Kidney (tissue), 14 donors: ENCODE results near the gene CPT1C. TPM values are rescaled to one million over a fixed set of nuclear protein-coding genes. Genes with fewer than 3 reads are reported as not detected.
A peak's percentile ranks its signal among the peaks of the same experiment; 100 is the strongest.

Experiments
- DNase-seq, 5 donors: peaks; one replicate each; pipeline ENCODE4 v3.0.0-alpha.2; 2013 to 2020
- FAIRE-seq: peaks from 2 replicates; lab custom pipeline; 2012; peaks lifted over from hg19 to GRCh38; lab: Jason Lieb, UNC
- H3K27ac ChIP-seq, 2 donors: one replicate each; pipeline ENCODE4 v1.7.0; 2013; ENCODE audit warnings: low read depth in 2 of 2, low read length in 2 of 2, inconsistent platforms in 1 of 2
- H3K27me3 ChIP-seq: one replicate; pipeline ENCODE4 v1.7.1; 2013; ENCODE audit warnings: low read length, inconsistent platforms; ENCODE audit not compliant: control insufficient read depth, insufficient read depth
- H3K36me3 ChIP-seq, 3 donors: one replicate each; pipeline versions ENCODE4 v1.7.0 to v1.7.1; 2013; ENCODE audit warnings: low read length in 3 of 3, control low read depth in 1 of 3, inconsistent platforms in 1 of 3; ENCODE audit not compliant: insufficient read depth in 3 of 3, control insufficient read depth in 2 of 3
- H3K4me1 ChIP-seq, 3 donors: one replicate each; pipeline versions ENCODE4 v1.7.0 to v1.7.1; 2013; ENCODE audit warnings: low read length in 3 of 3, inconsistent platforms in 1 of 3, low read depth in 1 of 3; ENCODE audit not compliant: control insufficient read depth in 2 of 3, insufficient read depth in 2 of 3
- H3K4me3 ChIP-seq, 3 donors: one replicate each; pipeline versions ENCODE4 v1.7.0 to v1.8.1; 2013; ENCODE audit warnings: low read length in 3 of 3, control low read depth in 1 of 3, inconsistent platforms in 1 of 3
- H3K9ac ChIP-seq, 3 donors: one replicate each; pipeline versions ENCODE4 v1.7.0 to v1.7.1; 2013; ENCODE audit warnings: low read length in 3 of 3, control low read depth in 1 of 3, inconsistent platforms in 1 of 3
- H3K9me3 ChIP-seq, 3 donors: one replicate each; pipeline versions ENCODE4 v1.7.0 to v1.7.1; 2013; ENCODE audit warnings: low read length in 3 of 3, control low read depth in 1 of 3, inconsistent platforms in 1 of 3; ENCODE audit not compliant: control insufficient read depth in 2 of 3, insufficient read depth in 1 of 3
- intact Hi-C: fragments of 100-400 bp; cut with DNase I; formaldehyde crosslinking; loops from one replicate; pipeline ENCODE4 v1.11.1; 2022
- polyA plus RNA-seq: library from polyadenylated mRNA; stranded (reverse); fragments of 350-450 nt; fragmentation: Illumina TruSeq; extraction: RNeasy Lipid Tissue Mini Kit (QIAGEN cat#74804); gene quantifications from one replicate; pipeline ENCODE4 v1.2.3, GENCODE V29; 2014; ENCODE audit warnings: low read depth, low replicate concordance; ENCODE audit not compliant: insufficient read depth
- total RNA-seq: library from RNA; stranded (reverse); fragmentation: NEBNext Ultra II Directional; extraction: Animal tissue kit (Norgen Biotek cat#: 25700); gene quantifications from one replicate; pipeline ENCODE4 v1.2.1, GENCODE V29; 2021
- TF ChIP-seq, protein P1 (sequence below): IDR thresholded peaks from 3 replicates; pipeline ENCODE4 v1.5.1; 2012; ENCODE audit warnings: mild to moderate bottlenecking, moderate library complexity, borderline replicate concordance; ENCODE audit not compliant: insufficient read depth; ENCODE audit errors: extremely low read depth
- donor health status: control.
- donor health status: control.
- donor health status: control.
- donor health status: control.
- donor health status: control.
- donor health status: DM: yes; HTN: yes; CAD: no.
- donor health status: Normal renal cell carcinoma (clear cell type).

The CPT1C gene
- total and polyA plus RNA-seq, 2 donors from 2014 or later, result 2.6 to 6.0 TPM

DNA sequence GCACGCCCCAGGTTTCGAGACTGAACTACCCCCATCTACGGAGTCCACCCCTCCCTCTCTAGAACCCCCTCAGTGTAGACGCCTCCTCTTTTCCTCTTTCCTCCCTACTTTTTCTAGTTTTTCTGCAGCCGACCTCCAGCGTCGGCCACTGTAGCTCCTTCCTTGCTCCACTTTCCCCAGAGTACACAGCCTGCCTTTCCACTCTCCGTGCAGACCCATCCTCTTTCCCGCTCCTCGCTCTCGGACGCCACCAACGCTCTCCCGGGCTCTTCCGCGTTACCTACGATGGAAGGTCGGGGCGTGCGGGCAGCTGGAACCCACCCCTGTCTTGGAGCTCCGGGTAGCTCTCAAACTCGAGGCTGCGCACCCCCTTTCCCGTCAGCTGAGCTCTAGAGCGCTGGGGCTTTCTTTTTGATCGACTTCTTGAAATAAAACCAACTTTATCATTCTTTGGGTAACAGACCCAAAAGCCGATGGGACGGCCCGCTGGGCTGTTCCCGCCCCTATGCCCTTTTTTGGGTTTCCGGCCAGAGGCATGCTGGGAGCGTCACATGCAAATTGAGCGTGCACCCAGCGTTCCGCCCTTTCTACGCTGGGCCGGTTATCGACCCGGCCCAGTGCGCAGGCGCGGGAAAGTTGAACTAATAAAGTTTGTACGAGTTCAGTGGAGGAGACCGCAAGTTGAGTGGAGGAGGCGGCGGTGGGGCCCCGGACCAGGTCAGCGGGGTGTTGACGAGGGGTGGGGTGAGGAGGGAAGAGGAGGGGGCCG lies 25.4 kb upstream of the CPT1C start, which contains the start of the genes BCL2L12 and IRF3:
Gene BCL2L12 (plus strand): TSS at position 583 of the 769 bp plus-strand sequence. CDS start 760 bp downstream, outside the sequence.
Gene IRF3 (minus strand): TSS at position 507 of the 769 bp plus-strand sequence. CDS start 1,019 bp downstream, outside the sequence.
- FAIRE-seq (peak; percentile 77), DNase-seq (peak; percentile 97 to 99 (median 98))
- Histone ChIP-seq H3K36me3 (peaks cover 0 to 16% (median 4%) of the 10 kb centered on the region in 3 donors), H3K27me3 (no peaks in the 10 kb centered on the region), H3K9me3 (no peaks in the 10 kb centered on the region), H3K4me3 (peak within 1 kb of the TSS; percentile 65 to 98 (median 86)), H3K9ac (peak within 1 kb of the TSS; percentile 60 to 98 (median 64)), H3K27ac (peak within 1 kb of the TSS; percentile 88 to 95), H3K4me1 (peaks cover 0 to 13% (median 11%) of the 10 kb centered on the region in 3 donors)
- TF ChIP-seq, protein P1, sequence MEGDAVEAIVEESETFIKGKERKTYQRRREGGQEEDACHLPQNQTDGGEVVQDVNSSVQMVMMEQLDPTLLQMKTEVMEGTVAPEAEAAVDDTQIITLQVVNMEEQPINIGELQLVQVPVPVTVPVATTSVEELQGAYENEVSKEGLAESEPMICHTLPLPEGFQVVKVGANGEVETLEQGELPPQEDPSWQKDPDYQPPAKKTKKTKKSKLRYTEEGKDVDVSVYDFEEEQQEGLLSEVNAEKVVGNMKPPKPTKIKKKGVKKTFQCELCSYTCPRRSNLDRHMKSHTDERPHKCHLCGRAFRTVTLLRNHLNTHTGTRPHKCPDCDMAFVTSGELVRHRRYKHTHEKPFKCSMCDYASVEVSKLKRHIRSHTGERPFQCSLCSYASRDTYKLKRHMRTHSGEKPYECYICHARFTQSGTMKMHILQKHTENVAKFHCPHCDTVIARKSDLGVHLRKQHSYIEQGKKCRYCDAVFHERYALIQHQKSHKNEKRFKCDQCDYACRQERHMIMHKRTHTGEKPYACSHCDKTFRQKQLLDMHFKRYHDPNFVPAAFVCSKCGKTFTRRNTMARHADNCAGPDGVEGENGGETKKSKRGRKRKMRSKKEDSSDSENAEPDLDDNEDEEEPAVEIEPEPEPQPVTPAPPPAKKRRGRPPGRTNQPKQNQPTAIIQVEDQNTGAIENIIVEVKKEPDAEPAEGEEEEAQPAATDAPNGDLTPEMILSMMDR, result no peak
- intact Hi-C loops, result no loop called here

- FAIRE-seq, result no peak
- no peak for DNase-seq
- TF ChIP-seq, protein P1, result no peak
- Histone ChIP-seq H3K9ac (peak overlapping the region; percentile 37 to 60 (median 50)), H3K36me3 (peaks cover 0 to 15% (median 2%) of the 10 kb centered on the region in 3 donors), H3K9me3 (no peaks in the 10 kb centered on the region), H3K27me3 (no peaks in the 10 kb centered on the region), H3K4me3 (peak overlapping the region; percentile 65 to 98 (median 86)), H3K27ac (peak overlapping the region in 1 of 2 donors; percentile 88), H3K4me1 (peaks cover 0 to 13% (median 11%) of the 10 kb centered on the region in 3 donors)
- intact Hi-C loops, result no loop called here
Measured at GRCh38 chr19:49666120-49666444, 24.8 kb upstream of the CPT1C start.

DNA sequence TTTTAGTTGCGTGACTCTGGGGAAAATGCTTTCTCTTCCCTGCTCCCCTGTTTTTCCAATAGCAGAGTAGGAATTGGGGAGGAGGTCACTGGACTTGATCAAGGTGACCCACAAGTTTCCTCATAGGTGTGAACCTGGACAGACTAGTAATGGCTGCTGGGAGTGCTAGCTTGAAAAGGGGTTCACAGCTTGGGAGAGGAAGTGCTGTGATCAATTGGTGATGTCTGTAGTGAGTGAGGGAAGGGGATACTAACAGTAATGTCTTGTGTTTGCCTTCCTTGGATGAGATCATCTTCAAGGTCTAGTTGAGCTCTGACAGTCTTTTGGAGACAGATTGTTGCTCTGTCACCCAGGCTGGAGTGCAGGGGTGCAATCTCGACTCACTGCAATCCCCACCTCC lies 23.4 kb upstream of the CPT1C start:
- peaks cover 0 to 3% (median 0%) of the 10 kb centered on the region in 3 donors for H3K36me3 ChIP-seq
- intact Hi-C loops, result no loop called here
- FAIRE-seq, result no peak
- no peaks in the 10 kb centered on the region for H3K9me3 ChIP-seq
- DNase-seq, result no peak
- no peaks in the 10 kb centered on the region for H3K27me3 ChIP-seq
- TF ChIP-seq, protein P1, result no peak
- no peak overlapping the region for H3K9ac ChIP-seq
- no peak overlapping the region for H3K27ac ChIP-seq
- no peak overlapping the region for H3K4me3 ChIP-seq
- H3K4me1 ChIP-seq, result peaks cover 0 to 18% (median 11%) of the 10 kb centered on the region in 3 donors
